HepG2 (cell line): ENCODE results near the gene ZCCHC10. TPM values are rescaled to one million over a fixed set of nuclear protein-coding genes. Genes with fewer than 3 reads are reported as not detected.

Experiments used
- BRF2 ChIP-seq: sonication (generic); formaldehyde crosslinking; IDR thresholded peaks from 2 replicates; pipeline ENCODE4 v1.8.1; 2022; ENCODE audit warnings: mild to moderate bottlenecking, missing genetic modification reagents
- CBX2 ChIP-seq, 2 experiments: fragments of 200-600 bp in 1 of 2; sonication (generic); formaldehyde crosslinking in 1 of 2; IDR thresholded peaks; 2 replicates each; pipeline versions ENCODE4 v1.7.0 to v1.8.1; 2018 to 2022; ENCODE audit warnings: low read depth in 2 of 2, low read length in 1 of 2, mild to moderate bottlenecking in 1 of 2, missing genetic modification reagents in 1 of 2
- DNMT1 ChIP-seq: sonication (generic); formaldehyde crosslinking; IDR thresholded peaks from 2 replicates; pipeline ENCODE4 v1.5.1; 2020; ENCODE audit warnings: mild to moderate bottlenecking, missing genetic modification reagents
- GLMP ChIP-seq: sonication (generic); formaldehyde crosslinking; IDR thresholded peaks from 2 replicates; pipeline ENCODE4 v1.9.0; 2021; ENCODE audit warnings: missing genetic modification reagents, mild to moderate bottlenecking, borderline replicate concordance
- GTF3A ChIP-seq: sonication (generic); formaldehyde crosslinking; conservative IDR thresholded peaks from 2 replicates; pipeline ENCODE4 v1.4.0; 2020; ENCODE audit warnings: mild to moderate bottlenecking, missing genetic modification reagents
- HES4 ChIP-seq: sonication (generic); formaldehyde crosslinking; IDR thresholded peaks from 2 replicates; pipeline ENCODE4 v1.9.0; 2021; ENCODE audit warnings: mild to moderate bottlenecking, missing genetic modification reagents, borderline replicate concordance
- ISL2 ChIP-seq: sonication (generic); formaldehyde crosslinking; IDR thresholded peaks from 2 replicates; pipeline ENCODE4 v1.5.0; 2020; ENCODE audit warnings: missing genetic modification reagents
- KAT8 ChIP-seq: IDR thresholded peaks from 2 replicates; pipeline ENCODE4 v1.6.1; 2016; ENCODE audit warnings: missing genetic modification reagents, missing compliant biosample characterization
- MZF1 ChIP-seq: sonication (generic); formaldehyde crosslinking; IDR thresholded peaks from 2 replicates; pipeline ENCODE4 v1.8.1; 2023; ENCODE audit warnings: mild to moderate bottlenecking, missing genetic modification reagents, borderline replicate concordance
- NCOA2 ChIP-seq: sonication (generic); formaldehyde crosslinking; IDR thresholded peaks from 2 replicates; pipeline ENCODE4 v1.8.0; 2022; ENCODE audit warnings: inconsistent platforms
- NPAS2 ChIP-seq: sonication (generic); formaldehyde crosslinking; IDR thresholded peaks from 2 replicates; pipeline ENCODE4 v1.8.0; 2022; ENCODE audit warnings: mild to moderate bottlenecking, missing genetic modification reagents, borderline replicate concordance
- NR2F1 ChIP-seq, 2 experiments: fragments of 450-650 bp in 1 of 2; formaldehyde crosslinking in 1 of 2; IDR thresholded peaks; 2 replicates each; pipeline versions ENCODE4 v1.5.0 to v1.6.1; 2016 to 2020; ENCODE audit warnings: mild to moderate bottlenecking in 1 of 2, missing compliant biosample characterization in 1 of 2, missing genetic modification reagents in 1 of 2, moderate library complexity in 1 of 2
- SAFB2 ChIP-seq: sonication (generic); formaldehyde crosslinking; IDR thresholded peaks from 2 replicates; pipeline ENCODE4 v1.5.1; 2020; ENCODE audit warnings: missing genetic modification reagents, low read depth, mild to moderate bottlenecking, borderline replicate concordance
- SMAD9 ChIP-seq: sonication (generic); formaldehyde crosslinking; IDR thresholded peaks from 2 replicates; pipeline ENCODE4 v1.5.1; 2020; ENCODE audit warnings: mild to moderate bottlenecking, missing genetic modification reagents
- SNRNP70 ChIP-seq: fragments of 200-400 bp; formaldehyde crosslinking; IDR thresholded peaks from 2 replicates; pipeline ENCODE4 v1.6.1; 2017; ENCODE audit warnings: mild to moderate bottlenecking, low read depth, low read length, moderate library complexity
- SUZ12 ChIP-seq: fragments of 150-350 bp; IDR thresholded peaks from 2 replicates; pipeline ENCODE4 v1.6.1; 2014; ENCODE audit warnings: low read depth, low read length
- ZBTB43 ChIP-seq: sonication (generic); formaldehyde crosslinking; conservative IDR thresholded peaks from 2 replicates; pipeline ENCODE4 v1.4.0; 2020; ENCODE audit warnings: missing genetic modification reagents
- ZFP41 ChIP-seq: sonication (generic); formaldehyde crosslinking; IDR thresholded peaks from 2 replicates; pipeline ENCODE4 v1.4.0; 2020; ENCODE audit warnings: mild to moderate bottlenecking, missing genetic modification reagents, borderline replicate concordance
- ZNF124 ChIP-seq: sonication (generic); formaldehyde crosslinking; IDR thresholded peaks from 2 replicates; pipeline ENCODE4 v1.4.0; 2020; ENCODE audit warnings: missing genetic modification reagents
- ZNF276 ChIP-seq: sonication (generic); formaldehyde crosslinking; IDR thresholded peaks from 2 replicates; pipeline ENCODE4 v1.4.0; 2020; ENCODE audit warnings: mild to moderate bottlenecking, low read depth, missing genetic modification reagents
- ZNF510 ChIP-seq: sonication (generic); formaldehyde crosslinking; IDR thresholded peaks from 2 replicates; pipeline ENCODE4 v1.4.0; 2020; ENCODE audit warnings: low read depth, mild to moderate bottlenecking, missing genetic modification reagents
- ZNF597 ChIP-seq: sonication (generic); formaldehyde crosslinking; IDR thresholded peaks from 2 replicates; pipeline ENCODE4 v1.5.0; 2020; ENCODE audit warnings: missing genetic modification reagents
- ZNF788 ChIP-seq: sonication (generic); formaldehyde crosslinking; IDR thresholded peaks from 2 replicates; pipeline ENCODE4 v1.5.0; 2020; ENCODE audit warnings: mild to moderate bottlenecking, missing genetic modification reagents, borderline replicate concordance
- ZNF83 ChIP-seq: sonication (generic); formaldehyde crosslinking; IDR thresholded peaks from 2 replicates; pipeline ENCODE4 v1.4.0; 2020; ENCODE audit warnings: missing genetic modification reagents, mild to moderate bottlenecking, borderline replicate concordance
- ZSCAN31 ChIP-seq: sonication (generic); formaldehyde crosslinking; IDR thresholded peaks from 2 replicates; pipeline ENCODE4 v1.5.0; 2020; ENCODE audit warnings: low read depth, mild to moderate bottlenecking, missing genetic modification reagents
- polyA plus RNA-seq, 8 experiments: library from polyadenylated mRNA; depleted of rRNA in 3 of 8; stranded (reverse) in 7 of 8; unstranded in 1 of 8; fragments of >200 nt; fragmentation: Illumina TruSeq in 4 of 8; extraction: Trizol in 4 of 8; gene quantifications; 2 replicates each; pipeline versions ENCODE4 v1.2.1 to v1.2.3, GENCODE V29; 2011 to 2016; ENCODE audit warnings: low read depth in 4 of 8, missing spikeins in 1 of 8, mixed read lengths in 1 of 8; ENCODE audit not compliant: insufficient read depth in 1 of 8
- total RNA-seq, 5 experiments: library from RNA; depleted of rRNA; stranded (reverse); fragments of >200 nt; fragmentation: Illumina TruSeq; extraction: Trizol; gene quantifications; 2 replicates each; pipeline ENCODE4 v1.2.3, GENCODE V29; 2016; ENCODE audit warnings: low read depth in 1 of 5

ZCCHC10 gene
- total and polyA plus RNA-seq, 2 of the 13 experiments (the other 11 are each of a cell fraction or from before 2014, with no cell fraction given): 40.7 to 48.2 TPM

GRCh38 chr5:133049726-133050048, 23.3 kb upstream of the ZCCHC10 start (continued):
- no peak for TF ChIP-seq ZNF788
- TF ChIP-seq ZBTB43 (CRISPR knock-in tag): 0 out of 2 replicates have a peak, but pooled peaks have one; percentile 40
- peak; percentile 91 for TF ChIP-seq ISL2
- no peak; the same call in 1 of the 2 replicates for TF ChIP-seq ZSCAN31 (CRISPR knock-in tag)
- no peak for TF ChIP-seq HES4 (CRISPR knock-in tag)
- no peak for TF ChIP-seq ZNF83 (CRISPR knock-in tag)
- no peak for TF ChIP-seq BRF2 (CRISPR knock-in tag)
- no peak for TF ChIP-seq SNRNP70
- TF ChIP-seq DNMT1 (CRISPR knock-in tag): no peak
- TF ChIP-seq ZNF510 (CRISPR knock-in tag): no peak
- no peak; the same call in 1 of the 2 replicates for TF ChIP-seq SAFB2
- no peak for TF ChIP-seq SUZ12
- TF ChIP-seq ZNF597 (CRISPR knock-in tag): no peak
- TF ChIP-seq KAT8 (CRISPR knock-in tag): peak; percentile 51; the same call in 1 of the 2 replicates
- peak; percentile 91 for TF ChIP-seq NCOA2 (CRISPR knock-in tag)
- TF ChIP-seq SMAD9 (CRISPR knock-in tag): no peak
- TF ChIP-seq ZNF124 (CRISPR knock-in tag): no peak
- no peak for TF ChIP-seq NPAS2
- TF ChIP-seq GTF3A (CRISPR knock-in tag): no peak
- TF ChIP-seq GLMP (CRISPR knock-in tag): no peak
- TF ChIP-seq MZF1 (CRISPR knock-in tag): no peak
- TF ChIP-seq ZNF276 (CRISPR knock-in tag): no peak
- TF ChIP-seq ZFP41 (CRISPR knock-in tag): no peak
- no peak for TF ChIP-seq CBX2 (IDR thresholded peaks at IDR 0.05; ENCODE audit: low read depth, low read length)
- TF ChIP-seq CBX2 (CRISPR knock-in tag; IDR thresholded peaks at IDR 0.05; ENCODE audit: low read depth): no peak
- TF ChIP-seq NR2F1 (CRISPR knock-in tag; IDR thresholded peaks at IDR 0.05): peak; percentile 66 to 84
